ENCODE measurements around the gene CASKIN2. TPM values are rescaled to one million over a fixed set of nuclear protein-coding genes. Genes with fewer than 3 reads are reported as not detected.

The CASKIN2 gene
- total RNA-seq, 1 donor, result 9.5 TPM

DNA sequence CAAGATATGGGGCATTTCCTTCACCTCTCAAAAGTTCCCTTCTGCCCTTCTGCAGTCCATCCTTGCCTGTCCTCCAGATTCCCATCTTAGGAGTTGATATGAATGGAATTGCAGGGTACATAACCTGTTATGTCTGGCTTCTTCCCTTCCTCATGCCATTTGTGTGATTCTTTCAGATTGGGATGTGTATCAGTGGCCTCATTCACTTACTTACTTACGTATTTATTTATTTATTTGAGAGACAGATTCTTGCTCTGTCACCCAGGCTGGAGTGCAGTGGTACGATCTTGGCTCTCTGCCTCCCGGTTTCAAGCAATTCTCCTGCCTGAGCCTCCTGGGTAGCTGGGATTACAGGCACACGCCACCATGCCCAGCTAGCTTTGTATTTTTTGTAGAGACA lies 65.1 kb downstream of the CASKIN2 start:
- H3K4me3 ChIP-seq (ENCODE audit: low read depth, low read length), result no peak overlapping the region
- TF ChIP-seq, protein P1, sequence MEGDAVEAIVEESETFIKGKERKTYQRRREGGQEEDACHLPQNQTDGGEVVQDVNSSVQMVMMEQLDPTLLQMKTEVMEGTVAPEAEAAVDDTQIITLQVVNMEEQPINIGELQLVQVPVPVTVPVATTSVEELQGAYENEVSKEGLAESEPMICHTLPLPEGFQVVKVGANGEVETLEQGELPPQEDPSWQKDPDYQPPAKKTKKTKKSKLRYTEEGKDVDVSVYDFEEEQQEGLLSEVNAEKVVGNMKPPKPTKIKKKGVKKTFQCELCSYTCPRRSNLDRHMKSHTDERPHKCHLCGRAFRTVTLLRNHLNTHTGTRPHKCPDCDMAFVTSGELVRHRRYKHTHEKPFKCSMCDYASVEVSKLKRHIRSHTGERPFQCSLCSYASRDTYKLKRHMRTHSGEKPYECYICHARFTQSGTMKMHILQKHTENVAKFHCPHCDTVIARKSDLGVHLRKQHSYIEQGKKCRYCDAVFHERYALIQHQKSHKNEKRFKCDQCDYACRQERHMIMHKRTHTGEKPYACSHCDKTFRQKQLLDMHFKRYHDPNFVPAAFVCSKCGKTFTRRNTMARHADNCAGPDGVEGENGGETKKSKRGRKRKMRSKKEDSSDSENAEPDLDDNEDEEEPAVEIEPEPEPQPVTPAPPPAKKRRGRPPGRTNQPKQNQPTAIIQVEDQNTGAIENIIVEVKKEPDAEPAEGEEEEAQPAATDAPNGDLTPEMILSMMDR (IDR thresholded peaks at IDR 0.05; ENCODE audit: insufficient read depth, low read depth, low read length), result no peak
- no peak for DNase-seq (ENCODE audit: low read depth)

Other genes with a start within 250 kb of the CASKIN2 start
- 6.0 and 6.4 TPM in 2 replicates for gene MIF4GD, start 244.3 kb downstream of the CASKIN2 start, total RNA-seq
- gene SLC25A19, start 226.1 kb downstream of the CASKIN2 start, total RNA-seq, result 5.5 and 7.8 TPM in 2 replicates
- gene GRB2, start 109.9 kb downstream of the CASKIN2 start, total RNA-seq, result 78.0 and 98.0 TPM in 2 replicates
- gene TMEM94, start 58.9 kb downstream of the CASKIN2 start, total RNA-seq, result 28.5 and 31.2 TPM in 2 replicates
- gene TSEN54, start 991 bp upstream of the CASKIN2 start, total RNA-seq, result 11.3 and 12.1 TPM in 2 replicates
- 0.32 and 2.2 TPM in 2 replicates for gene LLGL2, start 10.2 kb upstream of the CASKIN2 start, total RNA-seq
- gene MYO15B, start 72.3 kb upstream of the CASKIN2 start, total RNA-seq, result 1.6 and 3.9 TPM in 2 replicates
- gene SMIM5, start 117.9 kb upstream of the CASKIN2 start, total RNA-seq, result under 0.01 TPM in 1 of 2 replicates, not detected in the other
- 19.6 and 20.7 TPM in 2 replicates for gene RECQL5, start 151.6 kb upstream of the CASKIN2 start, total RNA-seq
- 58.9 and 60.0 TPM in 2 replicates for gene SAP30BP, start 151.8 kb upstream of the CASKIN2 start, total RNA-seq
- gene ITGB4, start 205.9 kb upstream of the CASKIN2 start, total RNA-seq, result 0.32 and 1.3 TPM in 2 replicates
- gene GALK1, start 249.7 kb upstream of the CASKIN2 start, total RNA-seq, result 36.7 and 49.3 TPM in 2 replicates